Measurements from ENCODE around the gene TIMM8B.
A peak's percentile ranks its signal among the peaks of the same experiment; 100 is the strongest.

The TIMM8B gene

DNA sequence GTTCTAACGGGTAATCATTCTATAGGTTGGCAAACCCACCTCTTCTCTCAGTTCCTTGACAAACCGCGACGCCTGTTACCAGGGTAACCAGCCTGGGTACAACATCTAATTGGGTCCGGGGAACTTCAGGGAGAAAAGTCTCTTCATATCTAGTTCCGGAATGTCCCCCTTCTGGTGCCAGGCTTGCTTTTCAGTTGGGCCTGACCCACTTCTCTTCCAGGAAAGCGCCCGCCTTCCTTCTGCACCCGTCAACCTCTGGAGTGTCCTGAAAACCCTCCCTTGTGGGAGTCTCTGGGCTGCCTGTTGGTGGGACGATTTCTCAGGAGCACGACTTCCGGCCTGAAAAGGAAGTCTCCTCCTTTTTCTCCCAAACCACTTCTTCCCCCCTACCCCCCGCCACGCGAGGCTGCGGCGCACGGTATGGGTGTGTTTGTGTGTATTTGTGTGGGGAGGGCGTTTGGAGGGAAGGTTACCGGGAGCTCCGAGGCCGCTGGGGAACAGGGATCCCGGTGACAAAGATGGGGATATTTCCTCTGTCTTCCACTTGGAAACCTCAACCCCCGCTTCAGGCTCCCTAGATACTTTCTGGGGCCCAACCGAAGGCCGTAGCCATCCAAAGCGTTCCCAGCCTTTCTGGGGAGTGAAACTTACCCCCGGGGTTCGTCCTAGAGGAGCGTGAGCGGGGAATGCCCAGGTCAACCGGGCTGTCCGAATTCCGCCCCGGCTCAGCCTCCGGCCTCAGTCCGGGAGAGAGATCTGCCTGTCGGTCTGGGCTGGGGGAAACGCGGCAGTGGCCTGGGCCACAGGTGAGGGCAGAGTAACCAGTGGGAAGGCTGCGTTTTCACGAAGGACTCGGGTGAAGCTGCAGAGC is 12.4 kb downstream of the TIMM8B start, which contains the start of the genes NKAPD1 and PIH1D2 (continued):
- peak; percentile 60; the same call in 1 of the 2 replicates for TF ChIP-seq CTCF (tag by site-specific recombination; IDR thresholded peaks at IDR 0.05)
- no peak for TF ChIP-seq ZNF670 (tag by site-specific recombination; IDR thresholded peaks at IDR 0.05; ENCODE audit: low read depth)
- no peak for TF ChIP-seq BCL11A (tag by site-specific recombination; IDR thresholded peaks at IDR 0.05; ENCODE audit: low read depth)
- TF ChIP-seq GLIS2 (tag by site-specific recombination; IDR thresholded peaks at IDR 0.05) = peak; percentile 61; the same call in 1 of the 2 replicates
- TF ChIP-seq HOXD13 (CRISPR knock-in tag; IDR thresholded peaks at IDR 0.05; ENCODE audit: borderline replicate concordance) = no peak
- no peak for TF ChIP-seq OSR2 (tag by site-specific recombination; IDR thresholded peaks at IDR 0.05)
- peak; percentile 92 for TF ChIP-seq SP2 (tag by site-specific recombination; IDR thresholded peaks at IDR 0.05)
- no peak for TF ChIP-seq ZNF549 (tag by site-specific recombination; IDR thresholded peaks at IDR 0.05)
- TF ChIP-seq ZBTB17 (tag by site-specific recombination; IDR thresholded peaks at IDR 0.05) = peak; percentile 82
- no peak for TF ChIP-seq ZNF488 (tag by site-specific recombination; IDR thresholded peaks at IDR 0.05)
- TF ChIP-seq, protein P1, sequence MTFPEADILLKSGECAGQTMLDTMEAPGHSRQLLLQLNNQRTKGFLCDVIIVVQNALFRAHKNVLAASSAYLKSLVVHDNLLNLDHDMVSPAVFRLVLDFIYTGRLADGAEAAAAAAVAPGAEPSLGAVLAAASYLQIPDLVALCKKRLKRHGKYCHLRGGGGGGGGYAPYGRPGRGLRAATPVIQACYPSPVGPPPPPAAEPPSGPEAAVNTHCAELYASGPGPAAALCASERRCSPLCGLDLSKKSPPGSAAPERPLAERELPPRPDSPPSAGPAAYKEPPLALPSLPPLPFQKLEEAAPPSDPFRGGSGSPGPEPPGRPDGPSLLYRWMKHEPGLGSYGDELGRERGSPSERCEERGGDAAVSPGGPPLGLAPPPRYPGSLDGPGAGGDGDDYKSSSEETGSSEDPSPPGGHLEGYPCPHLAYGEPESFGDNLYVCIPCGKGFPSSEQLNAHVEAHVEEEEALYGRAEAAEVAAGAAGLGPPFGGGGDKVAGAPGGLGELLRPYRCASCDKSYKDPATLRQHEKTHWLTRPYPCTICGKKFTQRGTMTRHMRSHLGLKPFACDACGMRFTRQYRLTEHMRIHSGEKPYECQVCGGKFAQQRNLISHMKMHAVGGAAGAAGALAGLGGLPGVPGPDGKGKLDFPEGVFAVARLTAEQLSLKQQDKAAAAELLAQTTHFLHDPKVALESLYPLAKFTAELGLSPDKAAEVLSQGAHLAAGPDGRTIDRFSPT (tag by site-specific recombination; IDR thresholded peaks at IDR 0.05) = no peak
- TF ChIP-seq ZNF843 (tag by site-specific recombination; IDR thresholded peaks at IDR 0.05) = 0 out of 2 replicates have a peak, but pooled peaks have one; percentile 22
- TF ChIP-seq WT1 (tag by site-specific recombination; IDR thresholded peaks at IDR 0.05) = peak; percentile 81
- TF ChIP-seq ZNF426 (tag by site-specific recombination; IDR thresholded peaks at IDR 0.05) = no peak
- no peak for TF ChIP-seq ZNF514 (tag by site-specific recombination; IDR thresholded peaks at IDR 0.05)
- TF ChIP-seq ZNF548 (tag by site-specific recombination; IDR thresholded peaks at IDR 0.05) = no peak
- TF ChIP-seq, protein P2, sequence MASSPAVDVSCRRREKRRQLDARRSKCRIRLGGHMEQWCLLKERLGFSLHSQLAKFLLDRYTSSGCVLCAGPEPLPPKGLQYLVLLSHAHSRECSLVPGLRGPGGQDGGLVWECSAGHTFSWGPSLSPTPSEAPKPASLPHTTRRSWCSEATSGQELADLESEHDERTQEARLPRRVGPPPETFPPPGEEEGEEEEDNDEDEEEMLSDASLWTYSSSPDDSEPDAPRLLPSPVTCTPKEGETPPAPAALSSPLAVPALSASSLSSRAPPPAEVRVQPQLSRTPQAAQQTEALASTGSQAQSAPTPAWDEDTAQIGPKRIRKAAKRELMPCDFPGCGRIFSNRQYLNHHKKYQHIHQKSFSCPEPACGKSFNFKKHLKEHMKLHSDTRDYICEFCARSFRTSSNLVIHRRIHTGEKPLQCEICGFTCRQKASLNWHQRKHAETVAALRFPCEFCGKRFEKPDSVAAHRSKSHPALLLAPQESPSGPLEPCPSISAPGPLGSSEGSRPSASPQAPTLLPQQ (tag by site-specific recombination; IDR thresholded peaks at IDR 0.05) = peak; percentile 84
- peak; percentile 95 for TF ChIP-seq ZNF580 (tag by site-specific recombination; IDR thresholded peaks at IDR 0.05)
- no peak for TF ChIP-seq ZNF112 (tag by site-specific recombination; IDR thresholded peaks at IDR 0.05)
- TF ChIP-seq ZNF2 (tag by site-specific recombination; IDR thresholded peaks at IDR 0.05) = peak; percentile 94
- no peak for TF ChIP-seq ZNF23 (tag by site-specific recombination; IDR thresholded peaks at IDR 0.05; ENCODE audit: borderline replicate concordance)
- no peak for TF ChIP-seq ZNF623 (tag by site-specific recombination; IDR thresholded peaks at IDR 0.05)
- peak; percentile 13 for TF ChIP-seq ZBTB26 (tag by site-specific recombination; optimal IDR thresholded peaks at IDR 0.05)
- TF ChIP-seq ZNF16 (tag by site-specific recombination; IDR thresholded peaks at IDR 0.05; ENCODE audit: low read depth) = no peak
- TF ChIP-seq HOXA7 (CRISPR knock-in tag; IDR thresholded peaks at IDR 0.05; ENCODE audit: borderline replicate concordance) = no peak
- 0 out of 2 replicates have a peak, but pooled peaks have one; percentile 51 for TF ChIP-seq ZFP41 (tag by site-specific recombination; IDR thresholded peaks at IDR 0.05; ENCODE audit: borderline replicate concordance)
- TF ChIP-seq ZNF600 (tag by site-specific recombination; IDR thresholded peaks at IDR 0.05) = 0 out of 2 replicates have a peak, but pooled peaks have one; percentile 17
- peak; percentile 50; the same call in 1 of the 2 replicates for TF ChIP-seq ZNF664 (tag by site-specific recombination; IDR thresholded peaks at IDR 0.05)
- TF ChIP-seq, protein P3, sequence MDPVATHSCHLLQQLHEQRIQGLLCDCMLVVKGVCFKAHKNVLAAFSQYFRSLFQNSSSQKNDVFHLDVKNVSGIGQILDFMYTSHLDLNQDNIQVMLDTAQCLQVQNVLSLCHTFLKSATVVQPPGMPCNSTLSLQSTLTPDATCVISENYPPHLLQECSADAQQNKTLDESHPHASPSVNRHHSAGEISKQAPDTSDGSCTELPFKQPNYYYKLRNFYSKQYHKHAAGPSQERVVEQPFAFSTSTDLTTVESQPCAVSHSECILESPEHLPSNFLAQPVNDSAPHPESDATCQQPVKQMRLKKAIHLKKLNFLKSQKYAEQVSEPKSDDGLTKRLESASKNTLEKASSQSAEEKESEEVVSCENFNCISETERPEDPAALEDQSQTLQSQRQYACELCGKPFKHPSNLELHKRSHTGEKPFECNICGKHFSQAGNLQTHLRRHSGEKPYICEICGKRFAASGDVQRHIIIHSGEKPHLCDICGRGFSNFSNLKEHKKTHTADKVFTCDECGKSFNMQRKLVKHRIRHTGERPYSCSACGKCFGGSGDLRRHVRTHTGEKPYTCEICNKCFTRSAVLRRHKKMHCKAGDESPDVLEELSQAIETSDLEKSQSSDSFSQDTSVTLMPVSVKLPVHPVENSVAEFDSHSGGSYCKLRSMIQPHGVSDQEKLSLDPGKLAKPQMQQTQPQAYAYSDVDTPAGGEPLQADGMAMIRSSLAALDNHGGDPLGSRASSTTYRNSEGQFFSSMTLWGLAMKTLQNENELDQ (tag by site-specific recombination; IDR thresholded peaks at IDR 0.05; ENCODE audit: low read depth) = no peak

Data from HEK293 (cell line).